OCI-LY7 (cell line): ENCODE data around the gene KAT2B. TPM values are rescaled to one million over a fixed set of nuclear protein-coding genes. Genes with fewer than 3 reads are reported as not detected.

Experiments
- BruUV-seq: library from RNA; stranded (reverse); fragments of 400-500 nt; replicated peaks from 2 replicates; lab custom pipeline; 2021; lab: Mats Ljungman, UMichigan
- CTCF ChIA-PET: fragments of 300-600 bp; sonication (Branson Sonifier 250); formaldehyde crosslinking; loops from one replicate; lab custom pipeline; 2022; ENCODE audit warnings: antibody characterized with exemption; ENCODE audit not compliant: unreplicated experiment; lab: Charles Lee
- POLR2A ChIA-PET: fragments of 300-600 bp; sonication (Branson Sonifier 250); formaldehyde crosslinking; loops from one replicate; lab custom pipeline; 2022; ENCODE audit warnings: antibody characterized with exemption; lab: Charles Lee
- DNase-seq: peaks from one replicate; pipeline ENCODE4 v3.0.0-alpha.2; 2015; ENCODE audit warnings: low spot score
- H2AFZ ChIP-seq: fragments of 200-600 bp; sonication (generic), shearing (Covaris generic); 2 replicates; pipeline ENCODE4 v1.6.1; 2014; ENCODE audit warnings: mild to moderate bottlenecking, antibody characterized with exemption, low read length, moderate library complexity
- H3K27ac ChIP-seq: fragments of 200-600 bp; sonication (generic); 2 replicates; pipeline ENCODE4 v1.5.1; 2014; ENCODE audit warnings: mixed run types, low read depth, mild to moderate bottlenecking, moderate library complexity, low read length, inconsistent platforms; ENCODE audit not compliant: poor library complexity, severe bottlenecking
- H3K36me3 ChIP-seq: fragments of 200-600 bp; sonication (generic); 2 replicates; pipeline ENCODE4 v1.6.1; 2014; ENCODE audit warnings: mild to moderate bottlenecking, antibody characterized with exemption, low read length, moderate library complexity, mixed read lengths; ENCODE audit not compliant: insufficient read depth
- H3K4me1 ChIP-seq: fragments of 200-600 bp; sonication (generic); 2 replicates; pipeline ENCODE4 v1.5.1; 2014; ENCODE audit warnings: mild to moderate bottlenecking, low read length; ENCODE audit not compliant: insufficient read depth, poor library complexity, severe bottlenecking
- H3K4me2 ChIP-seq: fragments of 200-600 bp; sonication (generic); 2 replicates; pipeline ENCODE4 v1.6.1; 2014; ENCODE audit warnings: mild to moderate bottlenecking, low read length
- H3K4me3 ChIP-seq: fragments of 200-600 bp; sonication (generic); 2 replicates; pipeline ENCODE4 v1.5.1; 2014; ENCODE audit warnings: mild to moderate bottlenecking, low read depth, low read length; ENCODE audit not compliant: poor library complexity, severe bottlenecking
- H3K79me2 ChIP-seq: fragments of 200-600 bp; sonication (generic); 2 replicates; pipeline ENCODE4 v1.6.1; 2016; ENCODE audit warnings: low read depth, mild to moderate bottlenecking, low read length, moderate library complexity, mixed read lengths; ENCODE audit not compliant: insufficient read depth
- H3K9me2 ChIP-seq: fragments of 200-600 bp; sonication (generic); 2 replicates; pipeline ENCODE4 v1.6.1; 2016; ENCODE audit warnings: mild to moderate bottlenecking, low read length, mixed read lengths; ENCODE audit not compliant: insufficient read depth
- H3K9me3 ChIP-seq: fragments of 200-600 bp; sonication (generic); 2 replicates; pipeline ENCODE4 v1.6.1; 2014; ENCODE audit warnings: mild to moderate bottlenecking, mixed run types, low read length, mixed read lengths
- H4K20me1 ChIP-seq: fragments of 200-600 bp; sonication (generic); 2 replicates; pipeline ENCODE4 v1.6.1; 2014; ENCODE audit warnings: mild to moderate bottlenecking, antibody characterized with exemption, low read length, moderate library complexity, mixed read lengths; ENCODE audit not compliant: insufficient read depth
- EZH2phosphoT487 ChIP-seq: fragments of 200-600 bp; sonication (generic); IDR thresholded peaks from 2 replicates; pipeline ENCODE4 v1.6.1; 2018; ENCODE audit warnings: low read depth, borderline replicate concordance, mild to moderate bottlenecking, mixed run types, antibody characterized with exemption, low read length, moderate library complexity, mixed read lengths
- intact Hi-C: fragments of 100-400 bp; cut with micrococcal nuclease; formaldehyde crosslinking; loops from one replicate; pipeline ENCODE4 v1.10.0; 2022; ENCODE audit not compliant: unreplicated experiment
- total RNA-seq, 2 experiments: library from RNA; depleted of rRNA in 1 of 2; stranded (reverse); fragments of >200 nt in 1 of 2; shearing (Covaris generic) in 1 of 2; gene quantifications; 2 replicates each; pipeline ENCODE4 v1.2.3, GENCODE V29; 2014 to 2022
- TF ChIP-seq, protein P1 (sequence below): fragments of 200-600 bp; sonication (generic); conservative IDR thresholded peaks from 2 replicates; pipeline ENCODE4 v1.5.1; 2014; ENCODE audit warnings: mild to moderate bottlenecking, antibody characterized with exemption, low read length, moderate library complexity, mixed read lengths

Gene KAT2B
- total RNA-seq, 2 experiments from 2014 or later: 24.2 to 32.9 TPM

DNA sequence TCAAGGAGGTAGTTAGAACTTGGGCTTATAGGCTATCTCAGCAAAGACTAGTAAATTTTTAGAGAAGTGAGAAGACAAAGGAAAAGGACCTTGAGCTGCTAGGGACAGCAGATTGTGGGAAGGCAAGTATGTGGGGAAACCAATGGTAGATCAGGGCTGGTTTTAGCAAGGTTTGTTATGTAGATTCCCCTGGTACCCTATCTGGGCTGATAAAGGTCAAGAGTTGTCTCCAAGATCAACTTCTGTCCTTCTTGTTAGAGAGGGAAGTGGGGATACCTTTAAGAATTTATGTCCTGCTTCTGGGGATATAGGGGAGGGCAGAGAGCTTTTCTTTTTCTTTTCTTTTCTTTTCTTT, 28.9 kb downstream of the KAT2B start:
- no peak for DNase-seq
- no peak overlapping the region for H3K4me2 ChIP-seq
- H3K36me3 ChIP-seq: 0 out of 2 replicates have a peak, but pooled peaks cover 3% of the 10 kb centered on the region
- CTCF ChIA-PET: no interaction called here
- no peaks in the 10 kb centered on the region for H4K20me1 ChIP-seq
- TF ChIP-seq, protein P1, sequence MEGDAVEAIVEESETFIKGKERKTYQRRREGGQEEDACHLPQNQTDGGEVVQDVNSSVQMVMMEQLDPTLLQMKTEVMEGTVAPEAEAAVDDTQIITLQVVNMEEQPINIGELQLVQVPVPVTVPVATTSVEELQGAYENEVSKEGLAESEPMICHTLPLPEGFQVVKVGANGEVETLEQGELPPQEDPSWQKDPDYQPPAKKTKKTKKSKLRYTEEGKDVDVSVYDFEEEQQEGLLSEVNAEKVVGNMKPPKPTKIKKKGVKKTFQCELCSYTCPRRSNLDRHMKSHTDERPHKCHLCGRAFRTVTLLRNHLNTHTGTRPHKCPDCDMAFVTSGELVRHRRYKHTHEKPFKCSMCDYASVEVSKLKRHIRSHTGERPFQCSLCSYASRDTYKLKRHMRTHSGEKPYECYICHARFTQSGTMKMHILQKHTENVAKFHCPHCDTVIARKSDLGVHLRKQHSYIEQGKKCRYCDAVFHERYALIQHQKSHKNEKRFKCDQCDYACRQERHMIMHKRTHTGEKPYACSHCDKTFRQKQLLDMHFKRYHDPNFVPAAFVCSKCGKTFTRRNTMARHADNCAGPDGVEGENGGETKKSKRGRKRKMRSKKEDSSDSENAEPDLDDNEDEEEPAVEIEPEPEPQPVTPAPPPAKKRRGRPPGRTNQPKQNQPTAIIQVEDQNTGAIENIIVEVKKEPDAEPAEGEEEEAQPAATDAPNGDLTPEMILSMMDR: no peak
- no peak for TF ChIP-seq EZH2phosphoT487
- POLR2A ChIA-PET: interaction anchor here (1.1 kb wide), 1 partner anchor 15 kb away, joined by 4 read pairs; no protein-coding TSS in a partner anchor
- peaks cover 23% of the 10 kb centered on the region; the same call in 1 of the 2 replicates for H3K79me2 ChIP-seq
- intact Hi-C loops: no loop called here
- no peaks in the 10 kb centered on the region for H3K9me2 ChIP-seq
- no peaks in the 10 kb centered on the region for H3K4me1 ChIP-seq
- no peak overlapping the region for H3K27ac ChIP-seq
- no peak overlapping the region for H2AFZ ChIP-seq
- H3K9me3 ChIP-seq: no peaks in the 10 kb centered on the region
- H3K4me3 ChIP-seq: no peak overlapping the region
- no TSS peak for BruUV-seq

DNA sequence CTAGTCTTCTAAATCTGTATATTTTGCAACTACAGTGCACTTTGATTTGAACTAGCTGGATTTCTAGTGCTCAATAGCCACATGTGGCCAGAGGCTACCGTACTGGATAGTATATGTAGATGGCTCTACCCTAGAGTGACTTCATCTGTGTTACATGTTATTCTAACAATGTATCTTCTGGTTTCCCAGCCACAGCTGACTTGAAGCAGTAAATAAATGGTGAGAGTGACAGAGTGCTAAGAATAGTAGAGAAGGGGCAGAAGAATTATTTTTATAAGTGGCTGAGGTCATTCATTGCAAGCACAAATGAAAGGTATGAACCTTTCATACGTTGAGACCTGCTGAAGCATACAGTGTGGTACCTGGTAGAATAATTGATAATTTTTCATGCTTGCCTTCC, 30.9 kb downstream of the KAT2B start:
- Histone ChIP-seq H2AFZ (no peak overlapping the region), H3K4me2 (no peak overlapping the region), H3K4me1 (no peaks in the 10 kb centered on the region), H4K20me1 (no peaks in the 10 kb centered on the region), H3K36me3 (0 out of 2 replicates have a peak, but pooled peaks cover 3% of the 10 kb centered on the region), H3K9me3 (no peaks in the 10 kb centered on the region), H3K79me2 (peaks cover 7% of the 10 kb centered on the region; the same call in 1 of the 2 replicates), H3K27ac (no peak overlapping the region), H3K9me2 (no peaks in the 10 kb centered on the region), H3K4me3 (no peak overlapping the region)
- ChIA-PET CTCF (no interaction called here), POLR2A (interaction anchor here (1.0 to 2.9 kb wide), 3 partner anchors 13 to 55 kb away, joined by 3 to 9 read pairs (median 3); no protein-coding TSS in a partner anchor)
- DNase-seq: no peak
- BruUV-seq: no TSS peak
- TF ChIP-seq, protein P1: no peak
- no peak for TF ChIP-seq EZH2phosphoT487
- intact Hi-C loops: no loop called here

DNA sequence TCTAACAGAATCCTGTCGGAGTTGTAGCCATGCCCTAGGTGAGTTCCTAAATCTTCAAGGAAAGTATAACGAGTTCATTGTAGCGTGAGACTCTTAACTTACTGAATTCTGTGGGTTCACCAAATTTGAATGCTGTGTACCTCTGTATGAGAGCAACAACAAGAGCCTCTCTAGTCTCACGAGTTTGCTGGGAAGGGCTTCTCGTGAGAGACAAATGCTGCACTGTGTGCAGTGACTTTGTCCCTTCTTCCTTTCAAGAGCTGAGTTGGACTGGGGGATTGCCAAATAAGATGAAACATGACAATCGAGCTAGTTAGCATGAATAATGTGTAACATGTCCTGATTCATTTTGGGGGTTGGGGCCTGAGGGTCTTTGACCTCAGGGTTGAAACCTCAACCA, 32.2 kb downstream of the KAT2B start:
- no peak overlapping the region for H2AFZ ChIP-seq
- no peaks in the 10 kb centered on the region for H3K9me2 ChIP-seq
- ChIA-PET POLR2A (interaction anchor here (1.7 to 2.9 kb wide), 2 partner anchors 12 to 52 kb away, joined by 3 to 9 read pairs; no protein-coding TSS in a partner anchor), CTCF (no interaction called here)
- no TSS peak for BruUV-seq
- no peak for DNase-seq
- TF ChIP-seq EZH2phosphoT487: no peak
- TF ChIP-seq, protein P1: no peak
- no peaks in the 10 kb centered on the region for H3K79me2 ChIP-seq
- H3K4me3 ChIP-seq: no peak overlapping the region
- H4K20me1 ChIP-seq: no peaks in the 10 kb centered on the region
- H3K4me1 ChIP-seq: no peaks in the 10 kb centered on the region
- H3K4me2 ChIP-seq: no peak overlapping the region
- no peaks in the 10 kb centered on the region for H3K9me3 ChIP-seq
- no peak overlapping the region for H3K27ac ChIP-seq
- intact Hi-C loops: no loop called here
- H3K36me3 ChIP-seq: 0 out of 2 replicates have a peak, but pooled peaks cover 3% of the 10 kb centered on the region
